Choroid plexus epithelial cell (primary cell): Measurements from ENCODE around the gene DDX60.
A peak's percentile ranks its signal among the peaks of the same experiment; 100 is the strongest.
"Not testable (repeated sequence)": the region's sequence is repeated elsewhere in the genome, so short reads cannot be mapped to it uniquely, and the experiment has no call there.

Experiments
- DNase-seq: peaks from one replicate; pipeline ENCODE4 v3.0.0-alpha.2; 2010; ENCODE audit warnings: low read depth
- H3K4me3 ChIP-seq: 2 replicates; pipeline ENCODE4 v1.5.1; 2011; ENCODE audit warnings: low read depth, mild to moderate bottlenecking, control low read depth, low read length, moderate library complexity
- CTCF ChIP-seq: conservative IDR thresholded peaks from 2 replicates; pipeline ENCODE4 v1.5.1; 2011; ENCODE audit warnings: low read depth, mild to moderate bottlenecking, control low read depth, inconsistent platforms, low read length, moderate library complexity

Gene DDX60

DNA sequence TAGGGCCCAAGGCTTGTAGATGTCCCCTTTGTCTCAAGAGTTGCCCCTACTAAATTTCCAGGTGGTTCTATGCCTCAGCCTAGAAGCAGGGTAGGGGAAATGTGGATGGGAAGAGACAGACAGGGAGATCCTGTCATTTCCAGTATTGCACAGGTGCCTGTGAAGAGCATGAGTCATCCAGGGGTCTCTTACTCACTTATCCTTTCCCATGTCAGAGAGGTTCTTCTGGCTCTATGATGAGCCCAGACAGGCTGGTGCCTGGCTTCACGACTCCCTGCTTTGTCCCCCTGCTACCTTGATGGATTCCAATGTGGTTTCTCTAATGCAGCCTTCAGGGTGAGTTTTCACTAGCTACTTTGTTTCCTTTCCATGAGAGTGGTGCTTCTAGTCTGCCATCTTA is 35.2 kb upstream of the DDX60 start:
- TF ChIP-seq CTCF = no peak
- no peak overlapping the region for H3K4me3 ChIP-seq
- DNase-seq = no peak

GRCh38 chr4:168337550-168337940 is 19.0 kb upstream of the DDX60 start:
- DNase-seq = peak; percentile 84
- H3K4me3 ChIP-seq = no peak overlapping the region
- TF ChIP-seq CTCF = no peak

- no peak overlapping the region for H3K4me3 ChIP-seq
- no peak for TF ChIP-seq CTCF
- peak; percentile 15 for DNase-seq
These were observed 18.4 kb upstream of the DDX60 start for GRCh38 chr4:168336837-168337549.

- TF ChIP-seq CTCF = no peak
- no peak overlapping the region for H3K4me3 ChIP-seq
- peak; percentile 69 for DNase-seq
These were observed 17.1 kb upstream of the DDX60 start for GRCh38 chr4:168335621-168336020.

DNA sequence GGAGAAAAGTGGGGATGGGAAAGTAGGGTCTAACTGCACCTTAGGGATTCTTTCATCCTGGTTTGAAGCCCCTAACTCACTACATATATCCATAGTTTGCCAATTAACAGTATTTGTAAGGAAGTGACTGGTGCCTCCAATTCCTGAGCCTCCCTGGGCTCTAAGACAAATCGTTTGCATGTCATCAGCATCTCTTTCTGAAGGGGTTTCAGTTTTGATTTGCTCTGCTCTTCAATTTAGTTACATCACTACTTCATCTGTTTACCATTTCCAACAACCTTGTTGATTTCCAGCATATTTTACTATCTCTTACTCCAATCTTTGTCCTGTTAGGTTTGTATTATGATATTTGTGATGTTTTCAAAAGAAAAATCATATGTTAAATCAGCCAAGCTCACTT is 15.5 kb upstream of the DDX60 start:
- no peak for TF ChIP-seq CTCF
- no peak for DNase-seq

DNA sequence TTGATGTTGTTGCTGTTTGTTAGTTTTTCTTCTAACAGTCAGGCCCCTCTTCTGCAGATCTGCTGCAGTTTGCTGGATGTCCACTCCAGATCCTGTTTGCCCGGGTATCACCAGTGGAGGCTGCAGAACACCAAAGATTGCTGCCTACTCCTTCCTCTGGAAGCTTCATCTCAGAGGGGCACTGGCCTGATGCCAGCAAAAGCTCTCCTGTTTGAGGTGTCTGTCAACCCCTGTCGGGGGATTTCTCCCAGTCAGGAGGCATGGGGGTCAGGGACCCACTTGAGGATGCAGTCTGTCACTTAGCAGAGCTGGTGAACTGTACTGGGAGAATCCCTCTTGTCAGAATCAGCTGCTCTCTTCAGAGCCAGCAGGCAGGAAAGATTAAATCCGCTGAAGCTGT is 12.0 kb upstream of the DDX60 start:
- not testable (repeated sequence) for DNase-seq, H3K4me3 ChIP-seq

More for the DNA sequence above, 15.5 kb upstream of the DDX60 start:
- no peak overlapping the region for H3K4me3 ChIP-seq

GRCh38 chr4:168325591-168325990 is 7.0 kb upstream of the DDX60 start:
- DNase-seq = no peak
- no peak overlapping the region for H3K4me3 ChIP-seq
- TF ChIP-seq CTCF = no peak
